Psoas muscle (tissue), 8 donors: ENCODE data around the gene COX19. TPM values are rescaled to one million over a fixed set of nuclear protein-coding genes. Genes with fewer than 3 reads are reported as not detected.

Source experiments
- ATAC-seq, 4 donors: fragments of 200-7000 bp; cut with Tn5 transposase; one replicate each; pipeline ENCODE4 v1.9.1; 2020; ENCODE audit warnings: moderate library complexity in 3 of 4, mild to moderate bottlenecking in 2 of 4
- DNase-seq, 2 donors: peaks; one replicate each; pipeline ENCODE4 v3.0.0-alpha.2; 2020
- H3K27ac ChIP-seq: fragments of 200-600 bp; one replicate; pipeline ENCODE4 v1.8.0; 2022
- H3K27me3 ChIP-seq, 3 donors: fragments of 200-600 bp in 1 of 3; one replicate each; pipeline versions ENCODE4 v1.6.1 to v1.8.0; 2013 to 2022; ENCODE audit warnings: low read length in 2 of 3, mild to moderate bottlenecking in 2 of 3, moderate library complexity in 1 of 3; ENCODE audit not compliant: insufficient read depth in 3 of 3
- H3K36me3 ChIP-seq, 2 donors: fragments of 200-600 bp in 1 of 2; one replicate each; pipeline versions ENCODE4 v1.6.1 to v1.8.0; 2013 to 2022; ENCODE audit warnings: low read depth in 1 of 2, mild to moderate bottlenecking in 1 of 2, moderate library complexity in 1 of 2; ENCODE audit not compliant: insufficient read depth in 1 of 2
- H3K4me1 ChIP-seq: fragments of 200-600 bp; one replicate; pipeline ENCODE4 v1.8.0; 2022
- H3K4me3 ChIP-seq: fragments of 200-600 bp; one replicate; pipeline ENCODE4 v1.8.0; 2022; ENCODE audit warnings: mild to moderate bottlenecking
- H3K9me3 ChIP-seq: fragments of 200-600 bp; one replicate; pipeline ENCODE4 v1.8.0; 2022
- WGBS, 3 donors: extraction: QIAGEN DNeasy Blood & Tissue Kit; methylation state at CpG; one replicate each; pipeline versions ENCODE4 v1.1.6 to v1.1.7; 2013; 5-methylcytosine and 5-hydroxymethylcytosine counted together
- intact Hi-C, 2 donors: fragments of 100-400 bp; cut with DNase I; formaldehyde crosslinking; loops; one replicate each; pipeline versions ENCODE4 v1.11.0 to v1.14.2; 2022
- polyA plus RNA-seq, 3 donors: library from polyadenylated mRNA; stranded (reverse); fragments of 200-250 nt; gene quantifications; one replicate each; pipeline ENCODE4 v1.2.3, GENCODE V29; 2013
- total RNA-seq, 4 donors: library from RNA; stranded (reverse); fragmentation: NEBNext Ultra II Directional in 2 of 4; extraction: Animal tissue kit (Norgen Biotek cat#: 25700) in 2 of 4; gene quantifications; one replicate each; pipeline versions ENCODE4 v1.2.1 to v1.2.4, GENCODE V29; 2021 to 2023
- TF ChIP-seq, protein P1 (sequence below): fragments of 200-600 bp; IDR thresholded peaks from one replicate; pipeline ENCODE4 v1.8.0; 2022; ENCODE audit warnings: antibody characterized with exemption
- donor health status: healthy with polysubstance abuse.
- donor health status: DM: no; HTN: no; CAD: no; lungs with moderate emphysema.
- donor health status: Bipolar disorder and iron deficiency.
- donor health status: healthy.
- donor health status: DM: yes; HTN: yes; CAD: no.
- donor health status: DM: no; HTN: no; CAD: no.
- donor health status: DM: no; HTN: no; CAD: no.
- donor health status: DM: yes; HTN: yes; CAD: no.

The COX19 gene
- total and polyA plus RNA-seq, 7 donors: 4.5 to 12.2 (median 7.5) TPM

DNA sequence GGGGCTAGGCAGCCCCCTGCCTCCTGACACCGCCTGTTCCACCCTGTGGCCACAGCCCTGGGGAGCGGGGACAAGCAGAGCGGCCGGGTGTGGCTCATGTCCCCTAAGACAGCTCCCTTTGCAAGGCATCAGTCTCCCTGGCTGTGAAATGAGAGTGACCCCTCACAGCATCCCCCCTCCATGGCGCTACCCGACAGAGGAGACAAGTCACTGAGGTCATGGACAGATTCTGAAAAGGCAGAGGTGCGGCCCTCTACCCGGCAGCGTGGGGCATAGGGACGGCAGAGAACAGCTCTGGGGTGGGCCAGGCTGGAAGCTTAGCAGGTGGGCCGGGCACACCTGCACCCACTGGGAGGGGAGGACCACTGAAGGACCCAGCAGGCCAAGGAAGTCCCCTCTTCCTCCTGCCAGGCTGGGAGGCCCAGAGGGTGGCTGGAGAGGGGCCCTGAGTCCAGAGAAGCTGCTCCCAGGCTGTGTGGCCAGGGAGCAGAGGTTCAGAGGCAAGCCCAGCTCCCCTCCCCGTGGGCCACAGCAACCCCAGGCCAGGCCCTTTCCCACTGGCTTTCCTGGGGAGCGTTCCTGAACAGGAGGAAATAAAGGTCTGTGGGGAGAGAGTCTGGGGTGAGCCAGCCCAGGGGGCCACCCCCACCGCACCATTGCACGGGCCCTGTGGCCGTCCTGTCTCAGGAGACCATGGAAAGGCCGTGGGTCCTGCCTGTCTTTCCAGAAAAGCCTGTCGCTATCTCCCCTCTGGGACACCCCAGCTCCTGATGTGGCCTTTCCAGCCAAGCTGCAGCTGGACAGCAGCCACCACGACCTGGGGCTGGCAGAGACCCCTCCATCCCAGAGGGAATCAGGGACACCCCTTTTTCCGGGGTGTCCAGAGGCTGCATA is 22.6 kb downstream of the COX19 start:
- peaks cover 0 to 59% (median 17%) of the 10 kb centered on the region in 3 donors for H3K27me3 ChIP-seq
- WGBS, 3 donors: 67 to 75% (median 71%) methylated on average over 18 to 20 of the region's 20 CpGs

DNA sequence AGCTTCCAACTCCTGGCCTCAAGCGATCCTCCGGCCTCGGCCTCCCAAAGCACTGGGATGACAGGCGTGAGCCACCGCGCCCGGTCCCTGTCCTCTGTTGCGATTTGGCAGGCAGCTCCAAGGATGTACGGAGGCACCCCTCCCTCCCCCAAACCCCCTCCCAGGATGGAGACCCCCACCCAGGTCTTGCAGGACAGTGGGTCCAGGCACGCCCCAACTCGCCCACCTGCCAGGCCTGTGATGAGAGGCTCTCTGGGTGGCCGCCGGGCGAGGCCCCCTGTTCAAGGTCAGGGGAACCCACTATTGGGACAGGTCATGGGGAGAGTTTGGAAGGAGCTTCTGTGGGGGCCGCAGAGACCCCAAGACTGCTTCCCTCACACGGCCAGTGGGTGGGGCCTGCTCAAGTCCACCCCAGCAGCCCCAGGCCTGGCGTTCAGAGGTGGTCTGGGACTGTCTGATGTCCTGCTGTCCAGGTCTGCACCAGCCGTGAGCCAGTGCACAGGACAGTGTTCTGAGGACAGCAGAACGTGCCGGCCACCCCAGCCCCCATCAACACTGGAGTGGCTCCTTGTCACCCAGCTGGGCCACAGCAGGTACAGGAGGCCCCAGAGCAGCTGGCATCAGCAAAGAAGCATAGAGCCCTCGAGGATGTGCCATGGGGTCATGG is 23.3 kb downstream of the COX19 start:
- Histone ChIP-seq H3K4me1 (no peaks in the 10 kb centered on the region), H3K9me3 (no peaks in the 10 kb centered on the region), H3K27ac (no peak overlapping the region), H3K4me3 (no peak overlapping the region), H3K36me3 (no peaks in the 10 kb centered on the region), H3K27me3 (peaks cover 0 to 62% (median 15%) of the 10 kb centered on the region in 3 donors)
- TF ChIP-seq, protein P1, sequence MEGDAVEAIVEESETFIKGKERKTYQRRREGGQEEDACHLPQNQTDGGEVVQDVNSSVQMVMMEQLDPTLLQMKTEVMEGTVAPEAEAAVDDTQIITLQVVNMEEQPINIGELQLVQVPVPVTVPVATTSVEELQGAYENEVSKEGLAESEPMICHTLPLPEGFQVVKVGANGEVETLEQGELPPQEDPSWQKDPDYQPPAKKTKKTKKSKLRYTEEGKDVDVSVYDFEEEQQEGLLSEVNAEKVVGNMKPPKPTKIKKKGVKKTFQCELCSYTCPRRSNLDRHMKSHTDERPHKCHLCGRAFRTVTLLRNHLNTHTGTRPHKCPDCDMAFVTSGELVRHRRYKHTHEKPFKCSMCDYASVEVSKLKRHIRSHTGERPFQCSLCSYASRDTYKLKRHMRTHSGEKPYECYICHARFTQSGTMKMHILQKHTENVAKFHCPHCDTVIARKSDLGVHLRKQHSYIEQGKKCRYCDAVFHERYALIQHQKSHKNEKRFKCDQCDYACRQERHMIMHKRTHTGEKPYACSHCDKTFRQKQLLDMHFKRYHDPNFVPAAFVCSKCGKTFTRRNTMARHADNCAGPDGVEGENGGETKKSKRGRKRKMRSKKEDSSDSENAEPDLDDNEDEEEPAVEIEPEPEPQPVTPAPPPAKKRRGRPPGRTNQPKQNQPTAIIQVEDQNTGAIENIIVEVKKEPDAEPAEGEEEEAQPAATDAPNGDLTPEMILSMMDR: no peak
- intact Hi-C loops: no loop called here
- peak in 1 of 2 donors; percentile 39 for DNase-seq
- 87 to 91% (median 89%) methylated on average over 21 of the region's 21 CpGs for WGBS, 3 donors
- no peak for ATAC-seq

More for the DNA sequence above, 22.6 kb downstream of the COX19 start:
- Histone ChIP-seq H3K4me1 (no peaks in the 10 kb centered on the region), H3K4me3 (peak overlapping the region; percentile 62), H3K27ac (no peak overlapping the region), H3K36me3 (no peaks in the 10 kb centered on the region), H3K9me3 (no peaks in the 10 kb centered on the region)
- DNase-seq: peak in 1 of 2 donors; percentile 44
- ATAC-seq: no peak
- intact Hi-C loops: no loop called here
- TF ChIP-seq, protein P1: no peak

DNA sequence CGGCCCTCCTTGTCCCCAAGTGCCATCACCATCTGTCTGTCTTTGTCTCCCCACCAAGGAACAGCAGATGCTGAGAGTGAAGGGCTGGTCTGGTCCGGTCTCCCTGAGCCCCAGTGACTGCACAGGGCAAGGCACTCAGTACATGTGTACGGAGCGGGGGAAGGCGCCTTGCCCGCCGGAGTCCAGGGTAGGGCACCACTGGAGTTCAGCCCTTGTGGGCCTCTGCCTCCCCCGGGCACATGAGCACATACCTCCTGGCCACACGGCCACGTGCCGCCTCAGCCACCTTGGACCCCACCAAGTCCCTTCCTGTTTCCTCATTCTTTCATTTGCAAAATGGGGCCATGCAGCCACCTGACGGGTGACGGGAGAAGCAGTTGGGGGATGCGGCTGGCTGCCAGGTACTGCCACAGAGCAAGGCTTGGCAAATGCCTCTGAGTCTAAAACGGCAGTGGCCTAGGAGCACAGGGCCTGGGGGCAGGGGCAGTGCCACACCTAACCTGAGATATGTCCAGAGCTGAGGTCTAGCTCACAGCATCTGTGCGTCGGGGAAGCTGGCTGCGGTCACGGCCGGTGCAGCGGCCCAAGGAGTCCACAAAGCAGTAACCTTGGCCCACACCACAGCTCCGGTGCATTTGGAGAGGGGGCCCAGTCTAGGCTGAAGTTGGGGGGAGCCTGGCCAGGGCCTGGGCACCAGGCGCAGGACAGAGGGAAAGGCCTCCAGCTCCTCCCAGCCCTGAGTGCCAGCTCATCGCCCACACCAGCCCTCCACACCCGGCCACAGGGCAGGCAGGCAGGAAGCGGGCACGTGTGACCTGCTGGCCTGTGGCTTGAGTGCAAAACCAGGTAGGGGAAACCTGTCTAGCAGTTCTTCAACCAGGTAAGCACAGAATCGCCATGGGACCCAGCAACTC is 26.1 kb downstream of the COX19 start:
- intact Hi-C loops: no loop called here
- Histone ChIP-seq H3K4me1 (no peaks in the 10 kb centered on the region), H3K27ac (no peak overlapping the region), H3K9me3 (no peaks in the 10 kb centered on the region), H3K4me3 (no peak overlapping the region), H3K27me3 (peaks cover 0 to 64% (median 11%) of the 10 kb centered on the region in 3 donors), H3K36me3 (no peaks in the 10 kb centered on the region)
- TF ChIP-seq, protein P1: no peak
- 81 to 87% (median 83%) methylated on average over 25 to 28 of the region's 28 CpGs for WGBS, 3 donors
- ATAC-seq (no peak), DNase-seq (peak in 1 of 2 donors; percentile 26)

DNA sequence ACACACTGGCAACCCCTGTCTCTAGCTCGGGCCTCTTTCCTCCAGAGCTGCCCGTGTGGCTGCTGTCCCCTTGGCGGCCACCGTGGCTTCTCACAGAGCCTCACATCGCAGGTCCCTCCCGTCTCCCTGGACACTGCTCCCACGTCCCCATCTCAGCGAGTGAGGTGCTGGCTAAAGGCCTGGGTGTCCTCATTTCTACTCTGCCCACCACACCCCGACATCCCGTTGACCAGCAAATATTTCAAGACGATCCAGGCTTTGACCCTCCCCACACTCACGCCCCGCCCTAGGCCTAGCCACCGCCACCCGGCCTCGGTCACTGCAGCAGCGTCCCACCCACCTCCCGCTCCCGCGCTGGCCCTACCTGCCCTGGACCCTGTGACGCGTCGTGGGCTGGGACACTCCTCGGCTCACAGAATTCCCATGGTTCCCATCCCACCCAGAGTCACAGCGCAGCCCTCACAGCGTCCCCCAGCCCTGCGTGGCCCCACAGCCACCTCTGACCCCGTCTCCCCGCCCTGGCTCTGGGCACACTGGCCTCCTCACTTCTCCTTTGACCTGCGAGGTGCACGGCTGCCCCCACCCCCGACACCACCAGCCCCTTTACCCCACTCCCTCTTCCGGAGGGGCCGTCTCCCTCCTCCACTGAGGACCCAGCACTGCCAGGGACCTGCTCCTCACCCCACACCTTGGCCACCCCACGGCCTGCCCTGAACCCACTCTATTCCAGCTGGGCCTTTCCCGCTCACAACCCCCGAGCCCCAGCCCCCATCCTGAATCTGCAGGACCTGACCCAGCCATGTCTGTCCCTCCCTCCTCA is 27.7 kb downstream of the COX19 start:
- Histone ChIP-seq H3K4me3 (no peak overlapping the region), H3K27ac (no peak overlapping the region), H3K27me3 (peaks cover 0 to 54% (median 6%) of the 10 kb centered on the region in 3 donors), H3K4me1 (no peaks in the 10 kb centered on the region), H3K9me3 (no peaks in the 10 kb centered on the region), H3K36me3 (no peaks in the 10 kb centered on the region)
- WGBS, 3 donors: 85 to 88% (median 85%) methylated on average over 33 to 37 of the region's 37 CpGs
- intact Hi-C loops: no loop called here
- no peak for ATAC-seq
- TF ChIP-seq, protein P1: no peak
- DNase-seq: peak in 1 of 2 donors; percentile 34
